Body of pancreas (tissue), 4 donors: ENCODE results near the gene USP11. TPM values are rescaled to one million over a fixed set of nuclear protein-coding genes. Genes with fewer than 3 reads are reported as not detected.

Source experiments
- ATAC-seq: fragments of 150-250 bp; one replicate; pipeline ENCODE4 v1.9.1; 2016
- DNase-seq, 4 donors: peaks; one replicate each; pipeline ENCODE4 v3.0.0-alpha.2; 2019
- H3K27ac ChIP-seq, 4 donors: fragments of 200-600 bp; sonication (generic); 1 replicate in 3 of 4; 2 replicates in 1 of 4; pipeline versions ENCODE4 v1.5.1 to v1.6.1; 2016 to 2019; ENCODE audit warnings: mild to moderate bottlenecking in 1 of 4, mixed read lengths in 1 of 4, moderate library complexity in 1 of 4
- H3K27me3 ChIP-seq, 2 donors: fragments of 200-600 bp; sonication (generic); one replicate each; pipeline ENCODE4 v1.6.0; 2016; ENCODE audit warnings: mild to moderate bottlenecking in 1 of 2
- H3K36me3 ChIP-seq, 2 donors: fragments of 200-600 bp; sonication (generic); replicated peaks in 1 of 2; 2 replicates each; pipeline ENCODE4 v1.5.1; 2016; ENCODE audit warnings: low read depth in 2 of 2; ENCODE audit not compliant: insufficient read depth in 1 of 2
- H3K4me1 ChIP-seq: fragments of 200-600 bp; sonication (generic); one replicate; pipeline ENCODE4 v1.6.0; 2016
- H3K4me3 ChIP-seq, 2 donors: fragments of 200-600 bp; sonication (generic); 1 replicate in 1 of 2; 2 replicates in 1 of 2; pipeline ENCODE4 v1.5.1; 2016 to 2019
- H3K9me3 ChIP-seq, 3 donors: fragments of 200-600 bp; sonication (generic); 1 replicate in 2 of 3; 2 replicates in 1 of 3; pipeline ENCODE4 v1.5.1; 2016
- POLR2A ChIP-seq, 3 donors: fragments of 450-650 bp; IDR thresholded peaks; one replicate each; pipeline ENCODE4 v1.6.1; 2016; ENCODE audit warnings: antibody characterized with exemption in 3 of 3, mild to moderate bottlenecking in 2 of 3
- WGBS, 2 donors: methylation state at CpG; one replicate each; pipeline ENCODE4 v1.1.5; 2017; 5-methylcytosine and 5-hydroxymethylcytosine counted together
- intact Hi-C: fragments of 100-400 bp; cut with DNase I; formaldehyde crosslinking; loops from one replicate; pipeline ENCODE4 v1.15.1; 2023
- total RNA-seq, 2 donors: library from RNA; depleted of rRNA; stranded (reverse); fragments of >200 nt; gene quantifications; one replicate each; pipeline ENCODE4 v1.1.0, GENCODE V29; 2016
- TF ChIP-seq, protein P1 (sequence below), 7 experiments: fragments of 450-650 bp in 4 of 7; fragments of 200-600 bp in 3 of 7; sonication (generic) in 3 of 7; IDR thresholded peaks; one replicate each; pipeline ENCODE4 v1.5.1; 2016 to 2019; ENCODE audit warnings: antibody characterized with exemption in 7 of 7

Gene USP11
- total RNA-seq, 2 donors from 2014 or later = 23.1 to 33.3 TPM

DNA sequence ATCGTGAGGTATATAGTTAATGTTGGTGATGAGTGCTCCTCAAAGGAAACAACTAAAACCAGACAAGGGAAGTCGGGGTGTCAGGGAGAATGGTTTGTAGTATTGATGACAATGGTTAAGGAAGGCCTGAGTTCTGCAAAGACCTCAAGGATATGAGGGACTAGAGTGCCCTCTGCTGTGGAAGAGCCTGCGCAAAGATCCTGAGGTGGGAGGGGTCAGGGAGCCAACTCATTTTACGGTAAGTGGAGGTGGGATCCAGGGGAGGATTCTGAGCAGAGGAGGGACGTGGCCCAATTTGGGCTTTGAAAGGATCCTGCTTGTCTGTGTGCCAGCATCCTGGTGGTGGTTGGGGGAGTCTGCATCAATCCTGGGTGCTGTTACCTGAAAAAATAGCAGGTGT, 27.8 kb upstream of the USP11 start:
- DNase-seq = no peak
- H3K36me3 ChIP-seq = peaks cover 0 to 11% of the 10 kb centered on the region in 2 donors
- WGBS, 2 donors = 77 to 97% methylated on average over 5 of the region's 5 CpGs
- H3K4me1 ChIP-seq = no peaks in the 10 kb centered on the region
- TF ChIP-seq, protein P1, sequence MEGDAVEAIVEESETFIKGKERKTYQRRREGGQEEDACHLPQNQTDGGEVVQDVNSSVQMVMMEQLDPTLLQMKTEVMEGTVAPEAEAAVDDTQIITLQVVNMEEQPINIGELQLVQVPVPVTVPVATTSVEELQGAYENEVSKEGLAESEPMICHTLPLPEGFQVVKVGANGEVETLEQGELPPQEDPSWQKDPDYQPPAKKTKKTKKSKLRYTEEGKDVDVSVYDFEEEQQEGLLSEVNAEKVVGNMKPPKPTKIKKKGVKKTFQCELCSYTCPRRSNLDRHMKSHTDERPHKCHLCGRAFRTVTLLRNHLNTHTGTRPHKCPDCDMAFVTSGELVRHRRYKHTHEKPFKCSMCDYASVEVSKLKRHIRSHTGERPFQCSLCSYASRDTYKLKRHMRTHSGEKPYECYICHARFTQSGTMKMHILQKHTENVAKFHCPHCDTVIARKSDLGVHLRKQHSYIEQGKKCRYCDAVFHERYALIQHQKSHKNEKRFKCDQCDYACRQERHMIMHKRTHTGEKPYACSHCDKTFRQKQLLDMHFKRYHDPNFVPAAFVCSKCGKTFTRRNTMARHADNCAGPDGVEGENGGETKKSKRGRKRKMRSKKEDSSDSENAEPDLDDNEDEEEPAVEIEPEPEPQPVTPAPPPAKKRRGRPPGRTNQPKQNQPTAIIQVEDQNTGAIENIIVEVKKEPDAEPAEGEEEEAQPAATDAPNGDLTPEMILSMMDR (IDR thresholded peaks at IDR 0.05) = no peak
- TF ChIP-seq POLR2A (IDR thresholded peaks at IDR 0.05) = no peak
- intact Hi-C loops = no loop called here
- H3K27me3 ChIP-seq = no peaks in the 10 kb centered on the region
- H3K27ac ChIP-seq = no peak overlapping the region
- ATAC-seq = no peak
- H3K4me3 ChIP-seq = no peak overlapping the region
- no peaks in the 10 kb centered on the region for H3K9me3 ChIP-seq

DNA sequence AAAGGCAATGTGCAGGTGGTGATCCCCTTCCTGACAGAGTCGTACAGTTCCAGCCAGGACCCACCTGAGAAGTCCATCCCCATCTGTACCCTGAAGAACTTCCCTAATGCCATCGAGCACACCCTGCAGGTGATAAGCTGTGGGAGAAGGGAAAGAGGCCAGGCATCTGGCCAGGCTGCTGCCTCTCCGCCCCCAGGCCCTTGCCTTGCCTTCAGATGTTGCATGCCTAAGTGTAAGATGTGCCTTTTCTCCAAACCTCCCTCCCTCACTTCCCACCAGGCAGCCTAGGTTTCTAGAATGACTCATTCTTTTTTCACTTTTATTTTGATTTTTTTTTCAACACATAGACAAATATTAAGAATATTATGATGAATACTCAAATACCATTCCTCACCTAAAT, 26.5 kb upstream of the USP11 start:
- Histone ChIP-seq H3K27me3 (no peaks in the 10 kb centered on the region), H3K36me3 (peaks cover 0 to 14% of the 10 kb centered on the region in 2 donors), H3K9me3 (no peaks in the 10 kb centered on the region), H3K4me1 (no peaks in the 10 kb centered on the region), H3K4me3 (no peak overlapping the region), H3K27ac (no peak overlapping the region)
- ATAC-seq = no peak
- WGBS, 2 donors = 100% methylated on average over 2 of the region's 3 CpGs; no CpG with 5 or more reads in 1 of the 2 donors
- DNase-seq = no peak
- TF ChIP-seq POLR2A (IDR thresholded peaks at IDR 0.05) = no peak
- TF ChIP-seq, protein P1 (IDR thresholded peaks at IDR 0.05) = no peak
- intact Hi-C loops = no loop called here

DNA sequence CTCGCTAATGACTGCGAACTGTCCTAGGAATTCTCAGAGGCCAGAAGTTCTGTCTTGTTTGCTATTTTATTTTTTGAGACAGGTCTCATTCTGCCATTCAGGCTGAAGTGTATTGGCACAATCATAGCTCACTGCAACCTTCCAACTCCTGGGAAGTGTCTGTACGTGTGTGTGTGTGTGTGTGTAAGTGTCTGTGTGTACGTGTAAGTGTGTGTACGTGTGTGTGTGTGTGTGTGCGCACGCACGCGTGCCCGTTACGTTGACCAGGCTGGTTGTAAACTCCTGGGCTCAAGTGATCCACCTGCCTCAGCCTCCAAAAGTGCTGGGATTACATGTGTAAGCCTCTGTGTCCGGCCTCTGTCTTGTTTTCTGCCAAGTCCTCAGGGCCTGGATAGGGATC, 24.7 kb upstream of the USP11 start:
- no peak overlapping the region for H3K4me3 ChIP-seq
- peaks cover 0 to 19% of the 10 kb centered on the region in 2 donors for H3K36me3 ChIP-seq
- no peak overlapping the region for H3K27ac ChIP-seq
- DNase-seq (no peak), ATAC-seq (no peak)
- H3K4me1 ChIP-seq = no peaks in the 10 kb centered on the region
- H3K27me3 ChIP-seq = no peaks in the 10 kb centered on the region
- no peak for TF ChIP-seq POLR2A (IDR thresholded peaks at IDR 0.05)
- TF ChIP-seq, protein P1 (IDR thresholded peaks at IDR 0.05) = no peak
- H3K9me3 ChIP-seq = no peaks in the 10 kb centered on the region
- WGBS, 2 donors = 84 to 86% methylated on average over 6 to 12 of the region's 12 CpGs
- intact Hi-C loops = no loop called here

DNA sequence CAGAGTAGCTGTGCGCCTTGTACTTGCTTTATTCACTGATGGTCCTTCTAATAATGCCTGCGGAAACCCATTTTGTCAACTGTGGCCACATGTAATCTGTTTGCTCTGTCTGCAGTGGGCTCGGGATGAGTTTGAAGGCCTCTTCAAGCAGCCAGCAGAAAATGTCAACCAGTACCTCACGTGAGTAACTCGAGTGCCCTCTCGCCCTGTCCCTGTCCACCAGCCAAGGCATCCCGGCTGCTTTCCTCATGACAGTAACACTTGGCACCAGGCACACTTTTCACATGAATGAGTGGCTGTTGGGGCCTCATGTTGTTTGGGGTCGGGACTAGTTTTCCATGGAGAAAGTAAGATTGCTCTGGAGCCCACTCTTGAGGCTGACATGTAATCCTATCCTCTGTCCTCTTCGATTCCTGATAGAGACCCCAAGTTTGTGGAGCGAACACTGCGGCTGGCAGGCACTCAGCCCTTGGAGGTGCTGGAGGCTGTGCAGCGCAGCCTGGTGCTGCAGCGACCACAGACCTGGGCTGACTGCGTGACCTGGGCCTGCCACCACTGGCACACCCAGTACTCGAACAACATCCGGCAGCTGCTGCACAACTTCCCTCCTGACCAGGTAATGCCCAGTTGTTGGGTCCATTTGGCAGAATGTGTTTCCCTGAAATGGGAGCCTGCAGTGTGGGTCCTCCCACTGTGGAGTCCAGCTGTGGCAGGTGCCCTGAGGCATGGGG, 23.1 kb upstream of the USP11 start:
- WGBS, 2 donors = 88 to 93% methylated on average over 3 to 12 of the region's 16 CpGs
- intact Hi-C loops = no loop called here
- Histone ChIP-seq H3K4me3 (no peak overlapping the region), H3K9me3 (no peaks in the 10 kb centered on the region), H3K4me1 (no peaks in the 10 kb centered on the region), H3K27ac (no peak overlapping the region), H3K27me3 (no peaks in the 10 kb centered on the region), H3K36me3 (peaks cover 0 to 23% of the 10 kb centered on the region in 2 donors)
- no peak for ATAC-seq
- DNase-seq = no peak
- TF ChIP-seq POLR2A (IDR thresholded peaks at IDR 0.05) = no peak
- TF ChIP-seq, protein P1 (IDR thresholded peaks at IDR 0.05) = no peak
